Loucy (cell line): Measurements from ENCODE around the gene AKAP6.

Experiments
- CTCF ChIP-seq: fragments of 200-600 bp; sonication (generic); conservative IDR thresholded peaks from 2 replicates; pipeline ENCODE4 v1.5.1; 2014; ENCODE audit warnings: mild to moderate bottlenecking, antibody characterized with exemption, low read length
- EZH2phosphoT487 ChIP-seq: fragments of 200-600 bp; IDR thresholded peaks from 2 replicates; pipeline ENCODE4 v1.6.1; 2018; ENCODE audit warnings: antibody characterized with exemption, mild to moderate bottlenecking, moderate library complexity, borderline replicate concordance

- TF ChIP-seq CTCF (no peak), EZH2phosphoT487 (no peak)
Measured at GRCh38 chr14:32621585-32621984, 292.5 kb downstream of the AKAP6 start.
